NCI-H1436 (cell line): ENCODE measurements around the gene NCAM2.

Source experiments
- DNase-seq: peaks from one replicate; lab custom pipeline; 2025; lab: John Stamatoyannopoulos, UW

The NCAM2 gene

DNA sequence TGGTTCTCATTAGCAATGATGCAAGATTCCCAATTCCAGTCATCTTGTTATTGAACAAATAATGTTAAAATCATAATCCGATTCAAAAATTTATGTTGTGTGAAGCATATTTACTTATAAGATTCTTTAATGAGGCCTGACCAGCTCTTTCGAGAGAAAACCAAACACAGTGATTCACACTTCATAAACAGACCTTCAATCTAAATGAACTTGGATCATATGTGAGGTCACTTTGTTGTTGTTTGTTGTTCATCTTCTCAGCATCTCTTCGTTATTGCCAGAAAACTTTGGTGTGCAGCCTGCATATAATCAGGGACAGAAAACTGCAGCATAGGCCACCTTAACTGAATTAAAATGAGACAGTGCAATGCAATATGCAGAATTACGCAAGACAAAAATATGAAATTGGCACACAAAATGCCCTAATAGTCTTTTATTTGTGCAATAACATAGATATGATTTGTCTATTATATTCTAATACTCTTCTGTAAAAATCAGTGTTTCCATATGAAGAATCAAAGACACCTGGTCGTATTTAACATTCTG, 30.1 kb downstream of the NCAM2 start:
- DNase-seq = no peak

DNA sequence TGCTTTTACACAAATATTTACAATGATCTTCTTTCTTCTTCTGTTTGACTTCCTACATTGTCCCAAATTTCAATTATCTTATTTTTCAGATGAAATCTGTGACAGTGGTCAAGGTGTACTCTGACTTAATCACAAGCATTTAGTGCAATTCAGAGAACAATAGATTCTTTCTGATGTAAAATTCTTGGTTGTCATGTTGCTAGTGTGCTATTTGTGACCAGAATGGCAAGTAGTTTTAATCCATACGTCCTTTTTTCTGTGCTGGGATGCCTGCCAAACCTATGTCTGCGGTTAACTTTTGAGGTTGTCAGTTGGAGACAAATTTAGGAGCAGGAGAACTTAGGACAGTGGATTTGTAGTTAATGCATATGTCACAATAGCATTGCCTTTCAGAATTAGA, 31.0 kb downstream of the NCAM2 start:
- no peak for DNase-seq

GRCh38 chr21:21030311-21030710, 32.1 kb downstream of the NCAM2 start:
- DNase-seq = no peak

- no peak for DNase-seq
Measured at GRCh38 chr21:21034036-21034435, 35.8 kb downstream of the NCAM2 start.

- DNase-seq = no peak
Measured at GRCh38 chr21:21039624-21040170, 41.5 kb downstream of the NCAM2 start.

GRCh38 chr21:21045518-21045917, 47.3 kb downstream of the NCAM2 start:
- no peak for DNase-seq

GRCh38 chr21:21046063-21046462, 47.9 kb downstream of the NCAM2 start:
- no peak for DNase-seq

DNA sequence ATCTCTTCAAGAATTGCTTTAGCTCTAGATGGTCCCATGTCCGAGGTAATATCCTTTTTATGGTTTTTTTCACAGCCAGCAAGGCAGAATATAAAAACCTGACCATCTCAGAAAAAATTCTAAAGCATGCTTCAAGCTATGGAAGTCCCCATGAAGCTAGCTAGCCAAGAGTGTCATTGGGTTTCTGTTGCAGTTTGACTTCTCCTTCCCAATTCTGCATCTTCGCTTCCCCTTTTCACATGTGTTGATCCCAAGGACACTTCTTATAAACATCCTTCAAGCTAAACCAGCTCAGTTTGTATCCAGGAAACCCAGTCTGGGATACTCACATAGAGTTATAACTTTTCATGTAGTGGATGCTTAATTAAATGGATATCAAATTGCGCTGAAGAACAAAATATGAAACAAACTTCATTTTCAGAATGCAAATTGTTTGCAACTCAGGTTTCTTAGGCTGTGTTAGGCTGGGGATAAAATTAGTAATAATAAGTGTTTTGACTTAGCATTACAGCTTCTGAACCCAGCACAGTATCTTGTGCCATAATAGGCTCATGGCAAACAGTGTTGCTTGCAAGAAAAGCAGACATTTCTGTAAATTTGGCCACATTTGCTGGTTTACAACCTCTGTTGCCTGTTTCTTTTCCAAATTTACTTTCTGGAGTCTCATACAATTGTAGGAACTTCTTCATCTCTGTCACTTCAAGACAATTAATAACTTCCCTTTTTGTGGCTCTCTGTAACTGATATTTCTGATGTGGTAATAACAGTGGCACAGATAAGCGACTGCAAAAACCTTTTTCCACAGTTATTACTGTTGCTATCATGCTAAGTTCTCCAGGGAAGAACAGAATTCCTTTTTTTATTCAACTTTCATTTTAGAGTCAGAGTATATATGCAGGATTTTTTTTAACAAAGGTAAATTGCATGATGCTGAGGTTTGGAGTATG, 53.2 kb downstream of the NCAM2 start:
- DNase-seq = no peak

- DNase-seq = no peak
Measured at GRCh38 chr21:21052672-21053071, 54.5 kb downstream of the NCAM2 start.

DNA sequence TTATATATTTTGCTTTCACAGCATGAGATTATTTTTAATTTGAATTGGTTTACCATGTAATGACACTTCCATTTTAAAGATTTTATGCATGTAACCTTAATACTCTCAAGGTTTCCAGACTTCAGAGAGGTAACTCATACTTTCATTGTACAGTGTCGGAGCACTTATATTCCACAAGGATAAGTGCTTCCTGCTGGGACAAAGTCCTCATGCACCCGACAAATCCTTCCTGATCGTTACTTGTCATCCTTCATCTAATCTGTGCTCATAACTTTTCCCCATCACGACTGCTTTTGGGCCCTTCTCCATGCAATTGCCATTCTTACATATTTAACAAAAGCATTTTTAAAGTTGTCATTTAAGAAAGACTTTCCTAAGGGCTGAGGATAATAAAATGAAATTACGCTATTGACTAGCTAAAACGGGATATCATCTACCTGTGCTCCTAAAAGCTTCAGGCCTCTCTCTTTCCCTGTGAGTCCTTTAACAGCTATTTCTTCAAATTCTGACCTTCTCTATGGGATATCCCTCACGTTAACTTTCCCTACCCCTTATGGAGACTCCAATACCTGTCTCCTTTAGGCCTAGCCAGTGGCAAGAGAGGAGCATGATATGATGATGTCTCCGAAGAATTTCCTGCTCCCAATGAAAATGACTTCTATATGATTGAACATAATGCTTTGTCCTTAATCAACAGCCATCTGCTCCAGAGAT, 59.3 kb downstream of the NCAM2 start:
- no peak for DNase-seq

- no peak for DNase-seq
Measured at GRCh38 chr21:21063828-21064227, 65.6 kb downstream of the NCAM2 start.

DNA sequence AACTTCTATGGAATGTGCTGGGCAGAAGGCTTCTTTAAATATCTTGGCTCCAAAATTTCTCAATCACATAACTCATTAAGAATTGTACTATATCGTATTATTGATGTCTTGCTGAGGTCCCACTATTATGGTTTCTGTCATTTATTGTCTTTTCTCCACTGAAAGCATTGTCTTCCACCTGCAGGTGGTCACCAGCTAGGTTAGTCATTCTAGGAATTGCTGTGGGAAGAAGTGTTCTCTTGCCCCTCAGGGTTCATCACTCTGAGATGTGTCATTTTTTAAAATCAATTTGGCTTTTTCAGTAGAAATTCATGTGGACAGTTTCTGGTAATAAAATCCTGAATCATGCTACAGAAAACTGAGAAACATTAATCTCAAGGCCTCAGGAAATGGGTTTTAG, 66.1 kb downstream of the NCAM2 start:
- no peak for DNase-seq

- DNase-seq = no peak
Measured at GRCh38 chr21:21067375-21067774, 69.2 kb downstream of the NCAM2 start.

DNA sequence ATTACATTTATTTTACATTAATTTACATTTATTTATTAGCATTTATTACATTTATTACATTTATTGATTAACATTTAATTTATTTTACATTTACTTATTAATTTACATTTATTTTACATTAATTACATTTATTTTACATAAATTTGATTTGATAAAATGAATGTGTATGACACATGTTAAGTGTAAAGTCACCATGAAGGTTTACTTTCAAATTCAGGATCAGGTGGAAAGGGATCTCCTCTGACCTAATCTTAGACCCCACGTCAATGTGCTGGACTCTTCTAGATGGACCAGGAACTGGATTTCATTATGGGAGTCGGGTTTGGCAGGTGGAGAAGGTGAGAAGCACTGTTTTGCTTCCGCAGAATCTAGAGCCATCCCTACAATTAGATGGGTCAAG, 76.1 kb downstream of the NCAM2 start:
- DNase-seq = no peak

DNA sequence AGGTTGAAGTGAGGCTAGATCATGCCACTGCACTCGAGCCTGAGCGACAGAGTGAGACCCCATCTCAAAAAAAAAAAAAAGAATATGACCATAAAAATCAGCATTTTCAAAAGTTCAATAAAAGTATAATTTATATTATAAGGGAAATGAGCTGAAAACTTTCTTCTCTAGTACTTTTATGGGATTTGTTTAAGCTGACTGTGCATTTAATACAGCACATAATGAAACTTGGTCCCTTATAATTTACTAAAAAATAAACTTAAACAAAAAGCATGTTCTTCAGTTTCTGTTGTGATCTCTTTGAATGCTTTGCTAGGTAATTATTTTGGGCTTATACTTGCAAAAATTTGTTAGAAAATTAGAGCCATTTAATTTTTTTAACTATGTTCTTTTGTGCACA, 77.8 kb downstream of the NCAM2 start:
- DNase-seq = no peak

- DNase-seq = no peak
Measured at GRCh38 chr21:21076491-21076890, 78.3 kb downstream of the NCAM2 start.

DNA sequence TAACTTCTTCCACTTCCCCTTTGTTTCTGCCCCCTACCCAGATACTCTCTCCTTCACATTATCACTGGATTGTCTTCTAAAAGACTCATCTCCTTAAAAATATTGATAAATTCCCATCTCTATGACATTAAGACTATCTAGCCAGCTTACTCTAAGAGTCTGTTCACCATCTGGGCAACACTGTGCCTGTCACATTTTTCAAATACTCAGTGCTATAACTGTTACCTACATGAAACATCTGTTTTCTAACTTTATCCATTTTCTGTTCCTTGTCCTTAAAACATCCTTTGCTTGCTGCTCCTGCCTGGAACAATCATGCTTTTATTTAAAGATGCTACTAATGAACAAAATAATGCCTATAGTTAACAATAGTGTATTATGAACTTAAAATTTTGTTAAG, 81.4 kb downstream of the NCAM2 start:
- no peak for DNase-seq

- DNase-seq = no peak
Measured at GRCh38 chr21:21084179-21084578, 86.0 kb downstream of the NCAM2 start.

DNA sequence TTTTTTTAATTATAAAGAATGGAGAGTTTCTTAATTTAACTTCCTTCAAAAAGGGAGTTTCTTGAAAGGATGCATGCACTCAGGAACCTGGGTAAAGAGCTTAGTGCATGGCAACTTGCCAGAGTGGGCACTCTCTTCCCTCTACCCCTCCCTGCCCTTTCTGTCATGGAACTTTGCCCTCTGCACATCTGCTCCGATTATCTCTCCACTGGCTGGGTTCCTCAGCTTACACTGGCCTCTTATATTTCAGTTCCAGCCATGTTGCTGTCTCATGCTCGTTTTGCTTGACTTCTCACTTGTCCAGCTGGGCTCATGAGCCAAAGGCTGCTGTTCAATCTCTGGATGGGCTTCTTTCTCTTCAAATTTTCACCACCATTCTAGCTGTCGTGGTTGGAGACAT, 87.0 kb downstream of the NCAM2 start:
- DNase-seq = no peak

DNA sequence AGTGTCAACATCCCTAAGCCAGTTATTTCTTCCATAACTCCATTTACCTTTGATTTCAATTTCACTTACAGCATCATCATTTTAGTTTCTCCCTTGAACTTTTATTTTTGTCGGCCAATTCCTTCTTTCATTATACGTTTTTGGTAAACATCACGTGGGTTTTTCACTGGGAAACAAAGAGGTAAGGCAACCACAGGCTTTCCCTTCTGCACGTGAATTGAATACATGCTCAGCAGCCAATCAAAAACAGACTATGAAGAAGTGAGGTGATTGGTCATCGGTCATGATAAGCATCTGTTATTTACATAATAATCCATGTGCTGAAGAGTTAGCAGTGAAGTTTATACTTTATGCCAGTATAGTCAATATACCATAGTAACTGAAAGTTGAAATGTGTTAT, 98.7 kb downstream of the NCAM2 start:
- DNase-seq = no peak

DNA sequence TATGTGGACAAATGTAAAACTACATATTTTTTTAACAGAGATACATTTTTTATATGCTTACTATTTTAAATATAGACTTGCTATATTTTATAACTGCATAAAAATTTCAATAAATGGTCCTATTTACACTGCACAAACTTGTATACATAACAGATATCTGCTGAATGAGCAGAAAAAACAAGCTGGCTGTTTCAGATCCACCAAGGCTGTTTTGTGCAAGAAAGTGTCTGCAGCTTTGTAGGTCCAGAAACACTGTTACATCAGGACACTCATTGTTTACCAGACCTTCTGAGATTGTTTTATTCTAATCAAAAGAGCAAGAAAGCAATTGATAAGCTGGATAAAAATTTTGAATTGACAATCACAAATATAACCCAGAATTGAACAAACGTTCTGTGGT, 99.3 kb downstream of the NCAM2 start:
- no peak for DNase-seq

DNA sequence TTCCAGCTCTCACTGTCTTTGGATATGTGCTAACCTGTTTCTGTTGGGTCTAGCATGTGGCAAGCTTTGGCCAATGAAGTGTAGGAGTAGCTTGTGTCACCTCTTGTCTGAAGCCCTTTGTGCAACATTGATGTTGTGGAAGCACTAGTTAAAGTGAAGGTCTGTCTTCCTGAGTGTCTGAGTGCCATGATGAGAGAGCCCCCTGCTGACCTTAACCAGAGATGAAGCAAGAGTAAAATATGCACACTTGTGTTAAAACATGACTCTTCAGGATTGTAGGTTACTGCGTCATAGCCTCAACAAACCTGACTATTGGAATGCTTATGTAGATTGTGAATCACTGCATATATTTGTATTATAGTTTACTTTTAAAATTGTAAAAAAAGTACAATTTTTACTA, 103.7 kb downstream of the NCAM2 start:
- DNase-seq = no peak

DNA sequence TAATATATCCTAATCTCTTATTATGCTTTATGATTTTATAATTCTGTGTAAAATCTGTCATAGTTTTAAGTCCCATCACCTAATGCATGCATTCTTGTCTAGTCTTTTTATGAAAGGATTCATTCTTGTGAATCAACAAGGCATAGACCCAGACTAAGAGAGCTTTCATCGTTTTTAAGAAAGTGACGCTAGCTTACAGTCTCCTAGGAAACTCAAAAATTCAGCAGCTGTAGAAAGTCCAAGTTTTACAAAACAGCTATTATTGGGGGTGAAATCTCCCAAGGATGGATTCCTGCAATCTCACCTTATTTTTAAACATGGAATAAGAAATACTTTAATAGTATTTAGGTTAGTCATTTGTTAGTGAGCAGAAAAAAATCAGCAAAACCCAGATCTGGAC, 104.7 kb downstream of the NCAM2 start:
- no peak for DNase-seq
